Bronchial epithelial cell (primary cell): ENCODE measurements around the gene SPINT4. TPM values are rescaled to one million over a fixed set of nuclear protein-coding genes. Genes with fewer than 3 reads are reported as not detected.
"Not testable (repeated sequence)": the region's sequence is repeated elsewhere in the genome, so short reads cannot be mapped to it uniquely, and the experiment has no call there.

Experiments used
- DNase-seq: peaks from one replicate; pipeline ENCODE4 v3.0.0-alpha.2; 2010; ENCODE audit warnings: low read depth
- FAIRE-seq: peaks from 2 replicates; lab custom pipeline; 2011; peaks lifted over from hg19 to GRCh38; lab: Jason Lieb, UNC
- H3K27me3 ChIP-seq: 2 replicates; pipeline ENCODE4 v1.5.1; 2011; ENCODE audit warnings: low read length; ENCODE audit not compliant: control insufficient read depth, insufficient read depth
- H3K36me3 ChIP-seq: 2 replicates; pipeline ENCODE4 v1.5.1; 2011; ENCODE audit warnings: low read length; ENCODE audit not compliant: control insufficient read depth, insufficient read depth
- H3K4me3 ChIP-seq: 2 replicates; pipeline ENCODE4 v1.5.1; 2011; ENCODE audit warnings: mild to moderate bottlenecking, low read depth, low read length, control low read depth
- total RNA-seq: library from RNA; depleted of rRNA; stranded (reverse); fragments of >200 nt; gene quantifications from 2 replicates; pipeline ENCODE4 v1.2.1, GENCODE V29; 2014
- TF ChIP-seq, protein P1 (sequence below): IDR thresholded peaks from 2 replicates; pipeline ENCODE4 v1.5.1; 2011; ENCODE audit warnings: mild to moderate bottlenecking, moderate library complexity, low read length, control low read depth, inconsistent platforms; ENCODE audit not compliant: insufficient read depth, severe bottlenecking

Gene SPINT4
- not detected in 2 replicates for total RNA-seq

DNA sequence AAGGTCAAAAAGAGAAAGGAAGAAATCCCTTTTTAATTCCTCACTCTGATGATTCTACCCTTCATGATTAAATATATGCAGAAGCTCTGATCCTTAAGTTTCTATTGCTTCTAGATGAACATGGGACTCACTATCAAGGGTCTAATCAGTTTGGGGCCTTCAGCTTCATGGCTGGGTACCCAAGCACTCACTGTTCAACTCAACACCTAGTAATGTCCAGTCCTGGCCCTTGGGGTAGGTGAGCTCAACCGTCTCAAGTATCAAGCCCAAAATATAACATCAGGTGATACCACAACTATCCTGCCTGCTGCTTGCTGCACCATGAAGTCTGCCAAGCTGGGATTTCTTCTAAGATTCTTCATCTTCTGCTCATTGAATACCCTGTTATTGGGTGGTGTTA, at the start of gene SPINT4:
Gene SPINT4 (plus strand): TSS at position 301 of the 400 bp plus-strand sequence. CDS start 21 bp downstream, at position 322.
- TF ChIP-seq, protein P1, sequence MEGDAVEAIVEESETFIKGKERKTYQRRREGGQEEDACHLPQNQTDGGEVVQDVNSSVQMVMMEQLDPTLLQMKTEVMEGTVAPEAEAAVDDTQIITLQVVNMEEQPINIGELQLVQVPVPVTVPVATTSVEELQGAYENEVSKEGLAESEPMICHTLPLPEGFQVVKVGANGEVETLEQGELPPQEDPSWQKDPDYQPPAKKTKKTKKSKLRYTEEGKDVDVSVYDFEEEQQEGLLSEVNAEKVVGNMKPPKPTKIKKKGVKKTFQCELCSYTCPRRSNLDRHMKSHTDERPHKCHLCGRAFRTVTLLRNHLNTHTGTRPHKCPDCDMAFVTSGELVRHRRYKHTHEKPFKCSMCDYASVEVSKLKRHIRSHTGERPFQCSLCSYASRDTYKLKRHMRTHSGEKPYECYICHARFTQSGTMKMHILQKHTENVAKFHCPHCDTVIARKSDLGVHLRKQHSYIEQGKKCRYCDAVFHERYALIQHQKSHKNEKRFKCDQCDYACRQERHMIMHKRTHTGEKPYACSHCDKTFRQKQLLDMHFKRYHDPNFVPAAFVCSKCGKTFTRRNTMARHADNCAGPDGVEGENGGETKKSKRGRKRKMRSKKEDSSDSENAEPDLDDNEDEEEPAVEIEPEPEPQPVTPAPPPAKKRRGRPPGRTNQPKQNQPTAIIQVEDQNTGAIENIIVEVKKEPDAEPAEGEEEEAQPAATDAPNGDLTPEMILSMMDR: no peak
- Histone ChIP-seq H3K4me3 (no peak within 1 kb of the TSS), H3K27me3 (no peaks in the 10 kb centered on the region), H3K36me3 (no peaks in the 10 kb centered on the region)
- FAIRE-seq (no peak), DNase-seq (no peak)

DNA sequence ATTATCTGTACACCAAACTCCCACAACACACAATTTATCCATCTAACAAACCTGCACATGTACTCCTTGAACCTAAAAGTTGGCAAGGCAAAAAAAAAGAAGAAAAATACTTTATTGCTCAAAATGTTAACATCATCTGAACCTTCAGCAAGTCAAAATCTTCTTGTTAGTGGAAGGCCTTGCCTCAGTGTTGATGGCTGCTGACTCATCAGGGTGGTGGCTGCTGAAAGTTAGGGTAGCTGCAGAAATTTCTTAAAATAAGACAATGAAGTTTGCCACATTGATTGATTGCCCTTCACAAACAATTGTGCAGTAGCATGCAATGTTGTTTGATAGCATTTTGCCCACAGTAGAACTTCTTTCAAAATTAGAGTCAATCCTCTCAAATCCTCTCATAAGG, 49.4 kb upstream of the SPINT4 start:
- no peak for FAIRE-seq
- Histone ChIP-seq H3K27me3 (no peaks in the 10 kb centered on the region), H3K36me3 (no peaks in the 10 kb centered on the region), H3K4me3 (no peak overlapping the region)
- TF ChIP-seq, protein P1: no peak
- DNase-seq: no peak

DNA sequence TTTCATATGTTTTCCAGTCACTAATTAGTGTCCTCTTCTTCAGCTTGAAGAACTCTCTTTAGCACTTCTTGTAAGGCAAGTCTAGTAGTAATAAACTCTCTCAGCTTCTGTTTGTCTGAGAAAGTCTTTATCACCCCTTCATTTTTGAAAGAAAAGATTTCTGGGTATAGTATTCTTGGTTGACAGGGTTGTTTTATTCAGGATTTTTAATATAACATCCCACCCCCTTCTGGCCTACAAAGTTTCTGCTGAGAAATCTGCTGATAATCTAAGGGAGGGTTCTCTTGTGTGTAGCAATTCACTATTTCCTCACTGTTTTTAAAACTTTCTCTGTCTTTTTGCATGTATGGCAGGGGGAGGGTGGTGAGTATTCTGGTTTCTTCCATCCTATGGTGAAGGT, 42.5 kb upstream of the SPINT4 start:
- H3K27me3 ChIP-seq: peaks cover 2% of the 10 kb centered on the region
- DNase-seq (no peak), FAIRE-seq (no peak)
- H3K4me3 ChIP-seq: no peak overlapping the region
- TF ChIP-seq, protein P1: no peak
- no peaks in the 10 kb centered on the region for H3K36me3 ChIP-seq

DNA sequence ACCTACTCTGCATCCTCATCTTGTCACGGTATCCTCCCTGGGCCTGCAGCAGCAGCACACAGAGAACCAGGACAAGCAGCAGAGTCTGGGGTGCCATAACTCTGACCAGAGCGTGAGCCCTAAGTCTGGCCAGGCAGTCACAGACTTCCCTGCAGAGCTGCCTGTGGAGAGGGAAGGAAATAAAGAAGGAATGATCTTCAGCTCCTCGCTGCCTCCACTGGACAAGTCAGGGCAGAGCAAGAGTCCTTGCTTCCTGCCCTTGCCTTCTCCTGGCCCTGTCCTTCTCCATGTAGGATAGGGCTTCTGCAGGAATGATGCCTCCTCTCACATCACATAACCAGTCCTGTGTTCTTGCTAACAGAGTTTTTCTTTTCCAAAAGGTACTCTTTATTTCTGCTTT, 36.3 kb upstream of the SPINT4 start:
- Histone ChIP-seq H3K27me3 (peaks cover 2% of the 10 kb centered on the region), H3K4me3 (no peak overlapping the region), H3K36me3 (no peaks in the 10 kb centered on the region)
- TF ChIP-seq, protein P1: peak; percentile 39
- FAIRE-seq: no peak
- DNase-seq: peak; percentile 35

DNA sequence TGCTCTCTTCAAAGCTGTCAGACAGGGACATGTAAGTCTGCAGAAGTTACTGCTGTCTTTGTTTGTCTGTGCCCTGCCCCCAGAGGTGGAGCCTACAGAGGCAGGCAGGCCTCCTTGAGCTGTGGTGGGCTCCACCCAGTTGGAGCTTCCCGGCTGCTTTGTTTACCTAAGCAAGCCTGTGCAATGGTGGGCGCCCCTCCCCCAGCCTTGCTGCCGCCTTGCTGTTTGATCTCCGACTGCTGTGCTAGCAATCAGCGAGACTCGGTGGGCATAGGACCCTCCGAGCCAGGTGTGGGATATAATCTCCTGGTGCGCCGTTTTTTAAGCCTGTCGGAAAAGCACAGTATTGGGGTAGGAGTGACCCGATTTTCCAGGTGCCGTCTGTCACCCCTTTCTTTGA, 28.8 kb upstream of the SPINT4 start:
- not testable (repeated sequence) for H3K4me3 ChIP-seq, H3K27me3 ChIP-seq, FAIRE-seq, H3K36me3 ChIP-seq, DNase-seq

DNA sequence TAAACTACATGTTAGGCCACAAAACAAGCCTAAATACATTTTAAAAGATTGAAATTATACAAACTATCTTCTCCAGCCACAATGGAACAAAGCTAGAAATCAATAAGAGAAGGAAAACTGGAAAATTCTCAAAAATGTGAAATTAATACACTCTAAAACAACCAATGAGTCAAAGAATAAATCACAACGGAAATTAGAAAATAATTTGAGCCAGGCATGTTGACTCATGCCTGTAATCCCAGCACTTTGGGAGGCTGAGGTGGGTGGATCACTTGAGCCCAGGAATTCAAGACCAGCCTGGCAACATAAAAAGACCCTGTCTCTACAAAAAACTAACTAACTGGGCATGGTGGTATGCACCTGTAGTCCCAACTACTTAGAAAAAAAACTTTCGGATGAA, 26.7 kb upstream of the SPINT4 start:
- peak; percentile 57 for DNase-seq
- TF ChIP-seq, protein P1: no peak
- Histone ChIP-seq H3K36me3 (no peaks in the 10 kb centered on the region), H3K27me3 (no peaks in the 10 kb centered on the region), H3K4me3 (no peak overlapping the region)
- no peak for FAIRE-seq
